IMR-90 (cell line): Measurements from ENCODE around the gene COL4A2. TPM values are rescaled to one million over a fixed set of nuclear protein-coding genes. Genes with fewer than 3 reads are reported as not detected.

Experiments
- ATAC-seq: fragments of 200-7000 bp; cut with Tn5 transposase; 2 replicates; pipeline ENCODE4 v1.9.1; 2020; ENCODE audit warnings: low read depth, mild to moderate bottlenecking, moderate library complexity
- BruUV-seq: library from RNA; stranded (reverse); fragments of 400-500 nt; replicated peaks from 2 replicates; lab custom pipeline; 2021; lab: Mats Ljungman, UMichigan
- CTCF ChIA-PET: fragments of 300-600 bp; formaldehyde crosslinking; extraction: SDS; loops from one replicate; lab custom pipeline; 2021; ENCODE audit warnings: antibody characterized with exemption; lab: Yijun Ruan, JAX
- POLR2A ChIA-PET: fragments of 300-600 bp; sonication (Branson Sonifier 250); formaldehyde crosslinking; loops from one replicate; lab custom pipeline; 2022; ENCODE audit warnings: antibody characterized with exemption; ENCODE audit not compliant: unreplicated experiment; lab: Charles Lee
- DNase-seq: peaks from one replicate; pipeline ENCODE4 v3.0.0; 2013
- H2AFZ ChIP-seq: replicated peaks from 2 replicates; pipeline ENCODE3; 2013; ENCODE audit warnings: low read length, mild to moderate bottlenecking; ENCODE audit not compliant: poor library complexity
- H2AK5ac ChIP-seq: 2 replicates; pipeline ENCODE4 v1.6.1; 2013; ENCODE audit warnings: low read depth, low read length, inconsistent platforms
- H2AK9ac ChIP-seq: replicated peaks from 2 replicates; pipeline ENCODE3; 2013; ENCODE audit warnings: mild to moderate bottlenecking, low read depth, low read length, moderate library complexity; ENCODE audit not compliant: poor library complexity
- H2BK120ac ChIP-seq: 2 replicates; pipeline ENCODE4 v1.6.1; 2013; ENCODE audit warnings: low read depth, low read length, inconsistent platforms
- H2BK15ac ChIP-seq: 3 replicates; pipeline ENCODE4 v1.6.1; 2013; ENCODE audit warnings: low read depth, low read length, inconsistent platforms
- H2BK20ac ChIP-seq: 2 replicates; pipeline ENCODE4 v1.6.1; 2013; ENCODE audit warnings: low read depth, mild to moderate bottlenecking, inconsistent platforms, low read length, moderate library complexity
- H2BK5ac ChIP-seq: 2 replicates; pipeline ENCODE4 v1.6.1; 2013; ENCODE audit warnings: mild to moderate bottlenecking, low read depth, low read length, inconsistent platforms; ENCODE audit not compliant: poor library complexity, severe bottlenecking
- H3K14ac ChIP-seq: replicated peaks from 2 replicates; pipeline ENCODE4 v1.6.1; 2013; ENCODE audit warnings: low read depth, low read length, inconsistent platforms
- H3K18ac ChIP-seq: 2 replicates; pipeline ENCODE4 v1.6.1; 2013; ENCODE audit warnings: low read depth, low read length, control low read depth
- H3K23ac ChIP-seq: 2 replicates; pipeline ENCODE4 v1.6.1; 2013; ENCODE audit warnings: low read depth, low read length, inconsistent platforms
- H3K27ac ChIP-seq: 2 replicates; pipeline ENCODE4 v1.5.1; 2013; ENCODE audit warnings: mild to moderate bottlenecking, control low read depth, low read length; ENCODE audit not compliant: insufficient read depth
- H3K27me3 ChIP-seq: 2 replicates; pipeline ENCODE4 v1.6.1; 2013; ENCODE audit warnings: low read length; ENCODE audit not compliant: control insufficient read depth, insufficient read depth
- H3K36me3 ChIP-seq: 2 replicates; pipeline ENCODE4 v1.6.1; 2013; ENCODE audit warnings: low read length, mixed read lengths; ENCODE audit not compliant: control insufficient read depth, insufficient read depth
- H3K4ac ChIP-seq: 2 replicates; pipeline ENCODE4 v1.6.1; 2013; ENCODE audit warnings: low read depth, low read length, inconsistent platforms
- H3K4me1 ChIP-seq: 2 replicates; pipeline ENCODE4 v1.6.1; 2013; ENCODE audit warnings: low read length, mixed read lengths; ENCODE audit not compliant: control insufficient read depth, insufficient read depth
- H3K4me2 ChIP-seq: 2 replicates; pipeline ENCODE4 v1.6.1; 2013; ENCODE audit warnings: low read depth, mild to moderate bottlenecking, control low read depth, low read length, moderate library complexity
- H3K4me3 ChIP-seq: 2 replicates; pipeline ENCODE4 v1.5.1; 2013; ENCODE audit warnings: low read depth, mild to moderate bottlenecking, control low read depth, low read length, moderate library complexity; ENCODE audit not compliant: insufficient read depth
- H3K56ac ChIP-seq: 2 replicates; pipeline ENCODE4 v1.6.1; 2013; ENCODE audit warnings: low read length, inconsistent platforms; ENCODE audit not compliant: insufficient read depth; ENCODE audit errors: extremely low read depth
- H3K79me1 ChIP-seq, 2 experiments: 2 replicates each; pipeline ENCODE4 v1.6.1; 2013; ENCODE audit warnings: low read length in 2 of 2, inconsistent platforms in 1 of 2, low read depth in 1 of 2
- H3K9ac ChIP-seq: 2 replicates; pipeline ENCODE4 v1.6.1; 2013; ENCODE audit warnings: low read depth, low read length, control low read depth
- H3K9me1 ChIP-seq: 2 replicates; pipeline ENCODE4 v1.6.1; 2013; ENCODE audit warnings: low read length, inconsistent platforms; ENCODE audit not compliant: insufficient read depth
- H3K9me3 ChIP-seq: 2 replicates; pipeline ENCODE4 v1.6.1; 2013; ENCODE audit warnings: low read length; ENCODE audit not compliant: control insufficient read depth, insufficient read depth
- H4K20me1 ChIP-seq: 2 replicates; pipeline ENCODE4 v1.6.1; 2013; ENCODE audit warnings: low read length, inconsistent platforms; ENCODE audit not compliant: insufficient read depth
- H4K5ac ChIP-seq: 2 replicates; pipeline ENCODE4 v1.6.1; 2013; ENCODE audit warnings: mild to moderate bottlenecking, low read depth, low read length, control low read depth
- H4K8ac ChIP-seq, 2 experiments: 2 replicates each; pipeline ENCODE4 v1.6.1; 2013; ENCODE audit warnings: low read depth in 2 of 2, low read length in 2 of 2, control low read depth in 1 of 2, inconsistent platforms in 1 of 2
- H4K91ac ChIP-seq: 2 replicates; pipeline ENCODE4 v1.6.1; 2013; ENCODE audit warnings: low read depth, low read length, inconsistent platforms; ENCODE audit not compliant: insufficient read depth
- CTCF ChIP-seq: conservative IDR thresholded peaks from 2 replicates; pipeline ENCODE4 v1.5.1; 2012; ENCODE audit warnings: mild to moderate bottlenecking, low read depth, low read length, improper control_type of control experiment
- FOS ChIP-seq: fragments of 150-350 bp; IDR thresholded peaks from 2 replicates; pipeline ENCODE4 v1.6.1; 2016; ENCODE audit warnings: low read depth, low read length
- MXI1 ChIP-seq: IDR thresholded peaks from 2 replicates; pipeline ENCODE4 v1.6.1; 2012; ENCODE audit warnings: low read depth, mild to moderate bottlenecking, low read length, moderate library complexity, borderline replicate concordance
- POLR2A ChIP-seq: IDR thresholded peaks from 2 replicates; pipeline ENCODE4 v1.6.1; 2012; ENCODE audit warnings: mild to moderate bottlenecking, low read depth, low read length
- RFX5 ChIP-seq: IDR thresholded peaks from 2 replicates; pipeline ENCODE4 v1.8.0; 2012; ENCODE audit warnings: low read depth, mild to moderate bottlenecking, low read length, moderate library complexity
- WGBS, 2 experiments: methylation state at CpG; one replicate each; pipeline versions ENCODE4 v1.1.5 to v1.1.7; 2013; ENCODE audit warnings: missing lambda C conversion rate in 2 of 2; ENCODE audit not compliant: insufficient read length in 1 of 2; ENCODE audit errors: extremely low coverage in 2 of 2; 5-methylcytosine and 5-hydroxymethylcytosine counted together
- dilution Hi-C: fragments of 300-500 bp; cut with HindIII; formaldehyde crosslinking; loops from one replicate; pipeline ENCODE4 v1.14.3; 2018; ENCODE audit warnings: low sequenced_read_pairs; ENCODE audit not compliant: unreplicated experiment
- in situ Hi-C: fragments of 300-500 bp; cut with MboI; formaldehyde crosslinking; loops from 3 replicates; pipeline ENCODE4 v1.14.3; 2019; ENCODE audit warnings: low sequenced_read_pairs, inconsistent platforms, mixed read lengths
- intact Hi-C: fragments of 100-400 bp; cut with micrococcal nuclease; formaldehyde crosslinking; loops from 2 replicates; pipeline ENCODE4 v1.10.0; 2022
- polyA plus RNA-seq, 3 experiments: library from polyadenylated mRNA; depleted of rRNA; stranded (reverse); fragments of >200 nt; gene quantifications; 2 replicates each; pipeline ENCODE4 v1.2.3, GENCODE V29; 2012; ENCODE audit warnings: low replicate concordance in 1 of 3
- total RNA-seq: library from RNA; depleted of rRNA; stranded (reverse); fragments of >200 nt; gene quantifications from 2 replicates; pipeline ENCODE4 v1.2.3, GENCODE V29; 2012
- TF ChIP-seq, protein P1 (sequence below): fragments of 150-350 bp; IDR thresholded peaks from 2 replicates; pipeline ENCODE4 v1.6.1; 2016; ENCODE audit warnings: low read depth, mild to moderate bottlenecking, low read length, moderate library complexity, borderline replicate concordance
- TF ChIP-seq, protein P2 (sequence below): fragments of 150-350 bp; IDR thresholded peaks from 2 replicates; pipeline ENCODE4 v1.6.1; 2017; ENCODE audit warnings: mild to moderate bottlenecking, antibody characterized with exemption, low read length, low read depth

COL4A2 gene
- total and polyA plus RNA-seq, 2 of the 4 experiments (the other 2 are of a cell fraction) = 90.7 to 457 TPM

- Histone ChIP-seq H3K36me3 (peaks cover 25% of the 10 kb centered on the region), H3K9ac (no peak overlapping the region), H3K4me2 (peak overlapping the region; percentile 2; the same call in 1 of the 2 replicates), H2AK5ac (peak overlapping the region; percentile 88), H2AK9ac (no peak overlapping the region), H3K9me1 (peaks cover 58% of the 10 kb centered on the region), H3K14ac (peak overlapping the region; percentile 14), H2AFZ (no peak overlapping the region), H2BK20ac (peak overlapping the region; percentile 15), H3K23ac (no peak overlapping the region), H3K4ac (peak overlapping the region; percentile 67), H2BK5ac (peak overlapping the region; percentile 56), H3K27ac (peak overlapping the region; percentile 31; the same call in 1 of the 2 replicates), H4K8ac (peak overlapping the region; percentile 1; a peak in 3 of 4 replicates), H4K20me1 (peaks cover 50% of the 10 kb centered on the region), H2BK120ac (peak overlapping the region; percentile 33), H3K56ac (0 out of 2 replicates have a peak overlapping the region, but pooled peaks have one; percentile 23), H4K91ac (peak overlapping the region; percentile 55), H2BK15ac (peak overlapping the region; percentile 4; the same call in 2 of the 3 replicates), H3K18ac (peak overlapping the region; percentile 44), H3K27me3 (no peaks in the 10 kb centered on the region), H3K4me1 (peaks cover 26% of the 10 kb centered on the region), H3K4me3 (no peak overlapping the region), H3K9me3 (no peaks in the 10 kb centered on the region), H4K5ac (peak overlapping the region; percentile 70), H3K79me1 (peaks cover 58 to 95% of the 10 kb centered on the region in 2 experiments)
- TF ChIP-seq MXI1 = no peak
- no peak for TF ChIP-seq RFX5
- TF ChIP-seq FOS = no peak
- TF ChIP-seq, protein P1, sequence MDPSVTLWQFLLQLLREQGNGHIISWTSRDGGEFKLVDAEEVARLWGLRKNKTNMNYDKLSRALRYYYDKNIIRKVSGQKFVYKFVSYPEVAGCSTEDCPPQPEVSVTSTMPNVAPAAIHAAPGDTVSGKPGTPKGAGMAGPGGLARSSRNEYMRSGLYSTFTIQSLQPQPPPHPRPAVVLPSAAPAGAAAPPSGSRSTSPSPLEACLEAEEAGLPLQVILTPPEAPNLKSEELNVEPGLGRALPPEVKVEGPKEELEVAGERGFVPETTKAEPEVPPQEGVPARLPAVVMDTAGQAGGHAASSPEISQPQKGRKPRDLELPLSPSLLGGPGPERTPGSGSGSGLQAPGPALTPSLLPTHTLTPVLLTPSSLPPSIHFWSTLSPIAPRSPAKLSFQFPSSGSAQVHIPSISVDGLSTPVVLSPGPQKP = no peak
- TF ChIP-seq, protein P2, sequence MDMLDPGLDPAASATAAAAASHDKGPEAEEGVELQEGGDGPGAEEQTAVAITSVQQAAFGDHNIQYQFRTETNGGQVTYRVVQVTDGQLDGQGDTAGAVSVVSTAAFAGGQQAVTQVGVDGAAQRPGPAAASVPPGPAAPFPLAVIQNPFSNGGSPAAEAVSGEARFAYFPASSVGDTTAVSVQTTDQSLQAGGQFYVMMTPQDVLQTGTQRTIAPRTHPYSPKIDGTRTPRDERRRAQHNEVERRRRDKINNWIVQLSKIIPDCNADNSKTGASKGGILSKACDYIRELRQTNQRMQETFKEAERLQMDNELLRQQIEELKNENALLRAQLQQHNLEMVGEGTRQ = no peak
- TF ChIP-seq POLR2A = 0 out of 2 replicates have a peak, but pooled peaks have one; percentile 10
- no peak for TF ChIP-seq CTCF
- ATAC-seq = no peak
- dilution Hi-C loops (no loop called here), in situ Hi-C loops (no loop called here), intact Hi-C loops (no loop called here)
- BruUV-seq = no TSS peak
- CTCF ChIA-PET = interaction anchor here (1.0 kb wide), 1 partner anchor 73 kb away, joined by 4 read pairs; no protein-coding TSS in a partner anchor
- no peak for DNase-seq
- 94% methylated on average over 2 of the region's 3 CpGs; no CpG with 5 or more reads in 1 of the 2 experiments for WGBS, 2 experiments
- POLR2A ChIA-PET = no interaction called here
These were observed 40.0 kb downstream of the COL4A2 start for GRCh38 chr13:110347088-110347487.
